GM12878 (cell line): Measurements from ENCODE around the gene FBLN1. TPM values are rescaled to one million over a fixed set of nuclear protein-coding genes. Genes with fewer than 3 reads are reported as not detected.

ENCODE experiments used
- ATAC-seq: fragments of 200-7000 bp; cut with Tn5 transposase; 3 replicates; pipeline ENCODE4 v1.9.1; 2020; ENCODE audit warnings: mild to moderate bottlenecking, moderate library complexity
- BruUV-seq: library from RNA; stranded (reverse); fragments of 400-500 nt; replicated peaks from 2 replicates; lab custom pipeline; 2021; lab: Mats Ljungman, UMichigan
- CTCF ChIA-PET: fragments of 300-600 bp; sonication (Branson Sonifier 250); formaldehyde crosslinking; extraction: SDS; loops from one replicate; lab custom pipeline; 2021; ENCODE audit warnings: inconsistent platforms; lab: Yijun Ruan, JAX
- POLR2A ChIA-PET: fragments of 350-600 bp; formaldehyde crosslinking; extraction: SDS; loops from one replicate; lab custom pipeline; 2021; ENCODE audit warnings: inconsistent platforms; lab: Charles Lee
- RAD21 ChIA-PET: fragments of 300-600 bp; sonication (Branson Sonifier 250); formaldehyde crosslinking; loops from one replicate; lab custom pipeline; 2023; ENCODE audit warnings: antibody characterized with exemption; ENCODE audit not compliant: unreplicated experiment; lab: Charles Lee
- SMC1A ChIA-PET: fragments of 300-600 bp; sonication (Branson Sonifier 250); formaldehyde crosslinking; loops from one replicate; lab custom pipeline; 2023; ENCODE audit not compliant: unreplicated experiment, uncharacterized antibody; lab: Charles Lee
- DNase-seq: peaks from one replicate; pipeline ENCODE4 v3.0.0-alpha.2; 2011; ENCODE audit warnings: low read depth, low spot score
- FAIRE-seq: peaks from 3 replicates; lab custom pipeline; 2011; peaks lifted over from hg19 to GRCh38; lab: Jason Lieb, UNC
- H2AFZ ChIP-seq: 2 replicates; pipeline ENCODE4 v1.6.0; 2011; ENCODE audit warnings: low read depth, low read length, control low read depth; ENCODE audit not compliant: control insufficient read depth
- H3K27ac ChIP-seq: 2 replicates; pipeline ENCODE4 v1.5.1; 2011; ENCODE audit warnings: control low read depth; ENCODE audit not compliant: control insufficient read depth, insufficient read depth
- H3K27me3 ChIP-seq, 2 experiments: replicated peaks in 1 of 2; 2 replicates each; pipeline versions ENCODE4 v1.6.0 to v1.6.1; 2011; ENCODE audit warnings: low read length in 1 of 2; ENCODE audit not compliant: control insufficient read depth in 2 of 2, insufficient read depth in 2 of 2
- H3K36me3 ChIP-seq, 2 experiments: 2 replicates each; pipeline ENCODE4 v1.5.1; 2011; ENCODE audit warnings: low read length in 1 of 2; ENCODE audit not compliant: control insufficient read depth in 2 of 2, insufficient read depth in 2 of 2
- H3K4me1 ChIP-seq: 2 replicates; pipeline ENCODE4 v1.6.1; 2011; ENCODE audit warnings: mild to moderate bottlenecking, low read length, moderate library complexity, mixed read lengths; ENCODE audit not compliant: control insufficient read depth, insufficient read depth
- H3K4me2 ChIP-seq: 2 replicates; pipeline ENCODE4 v1.6.0; 2011; ENCODE audit warnings: control low read depth; ENCODE audit not compliant: control insufficient read depth, insufficient read depth
- H3K4me3 ChIP-seq: fragments of 200-600 bp; sonication (generic); 2 replicates; pipeline ENCODE4 v1.5.1; 2016
- H3K79me2 ChIP-seq: 2 replicates; pipeline ENCODE4 v1.6.0; 2011; ENCODE audit warnings: low read length; ENCODE audit not compliant: control insufficient read depth, insufficient read depth
- H3K9ac ChIP-seq: 2 replicates; pipeline ENCODE4 v1.8.0; 2011; ENCODE audit warnings: low read length, control low read depth, mixed read lengths; ENCODE audit not compliant: control insufficient read depth, insufficient read depth
- H3K9me3 ChIP-seq: replicated peaks from 3 replicates; pipeline ENCODE4 v1.5.1; 2011; ENCODE audit warnings: mild to moderate bottlenecking, low read length; ENCODE audit not compliant: control insufficient read depth, insufficient read depth
- H4K20me1 ChIP-seq: 2 replicates; pipeline ENCODE4 v1.6.0; 2011; ENCODE audit not compliant: control insufficient read depth, insufficient read depth
- DPF2 ChIP-seq: fragments of 450-650 bp; IDR thresholded peaks from 2 replicates; pipeline ENCODE4 v1.6.1; 2017; ENCODE audit warnings: mild to moderate bottlenecking
- RAD51 ChIP-seq: fragments of 450-650 bp; IDR thresholded peaks from 2 replicates; pipeline ENCODE4 v1.6.1; 2016; ENCODE audit warnings: moderate library complexity, mild to moderate bottlenecking, inconsistent platforms
- SP1 ChIP-seq: IDR thresholded peaks from one replicate; pipeline ENCODE4 v1.6.1; 2011; ENCODE audit warnings: low read depth, low read length
- TARDBP ChIP-seq: IDR thresholded peaks from 2 replicates; pipeline ENCODE4 v1.6.1; 2016; ENCODE audit warnings: borderline replicate concordance
- ZSCAN29 ChIP-seq: fragments of 450-650 bp; IDR thresholded peaks from 2 replicates; pipeline ENCODE4 v1.6.1; 2017; ENCODE audit warnings: mild to moderate bottlenecking, moderate library complexity
- WGBS: methylation state at CpG from one replicate; pipeline ENCODE4 v1.1.6; 2016; ENCODE audit warnings: low lambda C conversion rate; ENCODE audit not compliant: insufficient replicate concordance, insufficient coverage; ENCODE audit errors: missing lambda C conversion rate; 5-methylcytosine and 5-hydroxymethylcytosine counted together
- in situ Hi-C: fragments of 300-500 bp; cut with MboI; formaldehyde crosslinking; loops from 9 replicates; pipeline ENCODE4 v1.14.3; 2018; ENCODE audit warnings: mixed read lengths
- intact Hi-C: fragments of 100-400 bp; cut with micrococcal nuclease; formaldehyde crosslinking; loops from one replicate; pipeline ENCODE4 v1.14.2; 2022; ENCODE audit not compliant: unreplicated experiment
- polyA plus RNA-seq, 11 experiments: library from polyadenylated mRNA; depleted of rRNA in 4 of 11; unstranded in 6 of 11; stranded (reverse) in 5 of 11; fragments of >200 nt; fragmentation: Nextera tagmentation in 4 of 11; fragmentation: Illumina TruSeq in 1 of 11; extraction: Ambion mirVana in 4 of 11; extraction: Trizol in 1 of 11; gene quantifications; 1 replicate in 1 of 11; 2 replicates in 10 of 11; pipeline versions ENCODE4 v1.2.1 to v1.2.3, GENCODE V29; 2011 to 2016; ENCODE audit warnings: inconsistent platforms in 2 of 11, missing spikeins in 2 of 11, low read depth in 1 of 11
- total RNA-seq, 4 experiments: library from RNA; depleted of rRNA in 3 of 4; stranded (reverse); fragments of >200 nt in 3 of 4; fragmentation: Illumina TruSeq in 1 of 4; extraction: Trizol in 1 of 4; gene quantifications; 2 replicates each; pipeline versions ENCODE4 v1.2.1 to v1.2.3, GENCODE V29; 2013 to 2021
- TF ChIP-seq, protein P1 (sequence below): fragments of 450-650 bp; IDR thresholded peaks from 2 replicates; pipeline ENCODE4 v1.6.1; 2018; ENCODE audit warnings: mild to moderate bottlenecking, low read depth, moderate library complexity; ENCODE audit not compliant: partially characterized antibody
- TF ChIP-seq, protein P2 (sequence below): fragments of 450-650 bp; IDR thresholded peaks from 2 replicates; pipeline ENCODE4 v1.6.1; 2014; ENCODE audit warnings: mild to moderate bottlenecking

The FBLN1 gene
- total and polyA plus RNA-seq, 10 of the 15 experiments (the other 5 are each of a cell fraction or from before 2014, with no cell fraction given) = 0.20 to 0.51 TPM; not detected in 8

DNA sequence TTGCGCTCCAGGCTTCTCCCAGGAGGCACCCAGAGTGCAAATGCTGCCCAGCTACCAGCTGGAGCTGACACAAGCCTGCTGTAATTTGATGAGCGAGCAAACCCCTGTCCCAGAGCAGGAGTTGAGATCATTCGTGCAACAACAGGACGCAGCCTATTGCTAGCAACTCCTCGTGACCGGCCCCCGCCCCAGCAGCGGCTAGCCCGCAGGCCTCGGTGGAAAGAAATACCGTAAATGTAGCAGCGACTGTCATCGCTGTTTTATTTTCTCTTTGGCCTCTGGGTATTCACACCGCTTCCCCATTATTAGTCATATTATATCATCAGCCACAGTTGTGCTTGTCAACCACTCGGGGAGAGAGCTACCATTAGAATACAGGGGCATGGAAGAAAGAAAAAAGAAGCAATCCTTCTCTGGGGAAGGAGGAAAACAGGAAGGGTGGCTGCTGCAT lies 109.8 kb downstream of the FBLN1 start:
- BruUV-seq = no TSS peak

More for the DNA sequence above, 109.8 kb downstream of the FBLN1 start:
- Histone ChIP-seq H3K27ac (no peak overlapping the region), H3K79me2 (no peaks in the 10 kb centered on the region), H3K36me3 (no peaks in the 10 kb centered on the region), H4K20me1 (no peaks in the 10 kb centered on the region), H3K4me2 (no peak overlapping the region), H3K9ac (no peak overlapping the region), H3K4me1 (no peaks in the 10 kb centered on the region), H2AFZ (no peak overlapping the region), H3K27me3 (no peaks in the 10 kb centered on the region; a peak in 1 of 4 replicates), H3K4me3 (no peak overlapping the region), H3K9me3 (no peaks in the 10 kb centered on the region)
- ChIA-PET SMC1A (no interaction called here), RAD21 (no interaction called here), POLR2A (no interaction called here), CTCF (no interaction called here)
- ATAC-seq = no peak
- FAIRE-seq = no peak
- 7% methylated on average over 15 of the region's 15 CpGs for WGBS
- in situ Hi-C loops (no loop called here), intact Hi-C loops (no loop called here)
- TF ChIP-seq SP1 = no peak
- TF ChIP-seq TARDBP = no peak
- TF ChIP-seq, protein P1, sequence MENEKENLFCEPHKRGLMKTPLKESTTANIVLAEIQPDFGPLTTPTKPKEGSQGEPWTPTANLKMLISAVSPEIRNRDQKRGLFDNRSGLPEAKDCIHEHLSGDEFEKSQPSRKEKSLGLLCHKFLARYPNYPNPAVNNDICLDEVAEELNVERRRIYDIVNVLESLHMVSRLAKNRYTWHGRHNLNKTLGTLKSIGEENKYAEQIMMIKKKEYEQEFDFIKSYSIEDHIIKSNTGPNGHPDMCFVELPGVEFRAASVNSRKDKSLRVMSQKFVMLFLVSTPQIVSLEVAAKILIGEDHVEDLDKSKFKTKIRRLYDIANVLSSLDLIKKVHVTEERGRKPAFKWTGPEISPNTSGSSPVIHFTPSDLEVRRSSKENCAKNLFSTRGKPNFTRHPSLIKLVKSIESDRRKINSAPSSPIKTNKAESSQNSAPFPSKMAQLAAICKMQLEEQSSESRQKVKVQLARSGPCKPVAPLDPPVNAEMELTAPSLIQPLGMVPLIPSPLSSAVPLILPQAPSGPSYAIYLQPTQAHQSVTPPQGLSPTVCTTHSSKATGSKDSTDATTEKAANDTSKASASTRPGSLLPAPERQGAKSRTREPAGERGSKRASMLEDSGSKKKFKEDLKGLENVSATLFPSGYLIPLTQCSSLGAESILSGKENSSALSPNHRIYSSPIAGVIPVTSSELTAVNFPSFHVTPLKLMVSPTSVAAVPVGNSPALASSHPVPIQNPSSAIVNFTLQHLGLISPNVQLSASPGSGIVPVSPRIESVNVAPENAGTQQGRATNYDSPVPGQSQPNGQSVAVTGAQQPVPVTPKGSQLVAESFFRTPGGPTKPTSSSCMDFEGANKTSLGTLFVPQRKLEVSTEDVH = no peak
- no peak for TF ChIP-seq ZSCAN29
- TF ChIP-seq, protein P2, sequence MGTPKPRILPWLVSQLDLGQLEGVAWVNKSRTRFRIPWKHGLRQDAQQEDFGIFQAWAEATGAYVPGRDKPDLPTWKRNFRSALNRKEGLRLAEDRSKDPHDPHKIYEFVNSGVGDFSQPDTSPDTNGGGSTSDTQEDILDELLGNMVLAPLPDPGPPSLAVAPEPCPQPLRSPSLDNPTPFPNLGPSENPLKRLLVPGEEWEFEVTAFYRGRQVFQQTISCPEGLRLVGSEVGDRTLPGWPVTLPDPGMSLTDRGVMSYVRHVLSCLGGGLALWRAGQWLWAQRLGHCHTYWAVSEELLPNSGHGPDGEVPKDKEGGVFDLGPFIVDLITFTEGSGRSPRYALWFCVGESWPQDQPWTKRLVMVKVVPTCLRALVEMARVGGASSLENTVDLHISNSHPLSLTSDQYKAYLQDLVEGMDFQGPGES = no peak
- no peak for TF ChIP-seq RAD51
- no peak for TF ChIP-seq DPF2
- DNase-seq = no peak
